ENCODE data around the gene BST2.

BST2 gene

GRCh38 chr19:17419621-17420474, 14.4 kb upstream of the BST2 start, which contains the start of gene MVB12A (continued):
- TF ChIP-seq ZNF133 (tag by site-specific recombination; IDR thresholded peaks at IDR 0.05) (no peak), ZNF514 (tag by site-specific recombination; IDR thresholded peaks at IDR 0.05) (no peak)

DNA sequence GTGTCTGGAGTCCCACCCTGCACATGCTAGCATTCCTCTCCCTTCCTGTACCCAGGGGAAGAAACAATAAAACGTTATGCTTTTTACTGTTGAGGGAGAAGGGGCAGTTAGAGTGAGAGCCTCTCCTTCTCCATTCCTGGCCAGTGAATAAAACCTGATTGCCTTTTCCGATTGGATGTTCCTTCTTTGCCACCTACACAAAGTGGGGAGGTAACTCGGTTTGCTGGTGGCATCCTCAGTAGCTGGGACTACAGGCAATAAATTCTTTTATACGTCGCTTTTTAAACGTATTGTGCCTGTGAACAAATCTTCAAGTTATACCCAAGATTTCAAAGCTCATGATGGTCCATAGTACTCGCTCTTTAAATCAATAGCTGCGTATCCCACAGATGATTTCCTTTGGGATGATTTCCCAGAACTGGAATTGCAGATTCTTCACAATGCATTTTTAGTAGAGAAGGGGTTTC, 13.8 kb upstream of the BST2 start:
- Histone ChIP-seq H3K4me1 (ENCODE audit: control insufficient read depth, insufficient read depth, low read length) (no peaks in the 10 kb centered on the region; the same call in 1 of the 2 replicates), H3K9me3 (ENCODE audit: control insufficient read depth, insufficient read depth, low read depth, low read length) (no peaks in the 10 kb centered on the region), H3K36me3 (ENCODE audit: control insufficient read depth in 2 of 2, insufficient read depth in 1 of 2, low read length in 2 of 2) (peaks cover 4 to 6% of the 10 kb centered on the region in 2 experiments; a peak in 2 of 3 replicates), H3K4me3 (ENCODE audit: low read depth, low read length) (peak overlapping the region; percentile 48), H3K27ac (ENCODE audit: extremely low read depth, low read depth, low read length) (peak overlapping the region; percentile 37)
- POLR2A ChIA-PET = interaction anchor here (0.6 to 1.6 kb wide), 21 partner anchors 8 to 440 kb away, joined by 3 to 12 read pairs (median 5); partner anchors contain the start of genes BST2, PGLS, RPL18A and SLC27A1
- CTCF ChIA-PET = interaction anchor here (0.6 to 1.2 kb wide), 6 partner anchors 18 to 909 kb away, joined by 3 to 7 read pairs (median 4); no protein-coding TSS in a partner anchor
- TF ChIP-seq ZNF558 (tag by site-specific recombination; IDR thresholded peaks at IDR 0.05) (0 out of 2 replicates have a peak, but pooled peaks have one; percentile 18), TCF7L2 (IDR thresholded peaks at IDR 0.05; ENCODE audit: borderline replicate concordance, low read depth, low read length) (no peak), GFI1B (tag by site-specific recombination; IDR thresholded peaks at IDR 0.05) (no peak), TSHZ1 (tag by site-specific recombination; IDR thresholded peaks at IDR 0.05; ENCODE audit: borderline replicate concordance) (0 out of 2 replicates have a peak, but pooled peaks have one; percentile 49), ZNF354C (tag by site-specific recombination; IDR thresholded peaks at IDR 0.05; ENCODE audit: borderline replicate concordance, low read depth) (no peak), WT1 (tag by site-specific recombination; IDR thresholded peaks at IDR 0.05) (0 out of 2 replicates have a peak, but pooled peaks have one; percentile 32), ZSCAN23 (tag by site-specific recombination; IDR thresholded peaks at IDR 0.05) (0 out of 2 replicates have a peak, but pooled peaks have one; percentile 42), ZNF501 (tag by site-specific recombination; IDR thresholded peaks at IDR 0.05) (peak; percentile 21; the same call in 1 of the 2 replicates), ZSCAN30 (tag by site-specific recombination; IDR thresholded peaks at IDR 0.05) (peak; percentile 82; the same call in 1 of the 2 replicates), ZBTB7A (tag by site-specific recombination; IDR thresholded peaks at IDR 0.05; ENCODE audit: low read depth) (no peak), ZSCAN16 (tag by site-specific recombination; IDR thresholded peaks at IDR 0.05) (0 out of 2 replicates have a peak, but pooled peaks have one; percentile 18), KLF1 (tag by site-specific recombination; IDR thresholded peaks at IDR 0.05) (0 out of 2 replicates have a peak, but pooled peaks have one; percentile 33), KLF9 (tag by site-specific recombination; IDR thresholded peaks at IDR 0.05; ENCODE audit: low read depth) (peak; percentile 18; the same call in 1 of the 2 replicates), EGR2 (tag by site-specific recombination; IDR thresholded peaks at IDR 0.05; ENCODE audit: low read depth) (0 out of 2 replicates have a peak, but pooled peaks have one; percentile 28), PRDM4 (tag by site-specific recombination; IDR thresholded peaks at IDR 0.05) (0 out of 2 replicates have a peak, but pooled peaks have one; percentile 10), ZNF341 (tag by site-specific recombination; IDR thresholded peaks at IDR 0.05; ENCODE audit: low read depth) (no peak), ZNF292 (tag by site-specific recombination; IDR thresholded peaks at IDR 0.05; ENCODE audit: borderline replicate concordance, low read depth) (no peak), ZNF223 (tag by site-specific recombination; IDR thresholded peaks at IDR 0.05) (no peak)
- TF ChIP-seq, protein P1, sequence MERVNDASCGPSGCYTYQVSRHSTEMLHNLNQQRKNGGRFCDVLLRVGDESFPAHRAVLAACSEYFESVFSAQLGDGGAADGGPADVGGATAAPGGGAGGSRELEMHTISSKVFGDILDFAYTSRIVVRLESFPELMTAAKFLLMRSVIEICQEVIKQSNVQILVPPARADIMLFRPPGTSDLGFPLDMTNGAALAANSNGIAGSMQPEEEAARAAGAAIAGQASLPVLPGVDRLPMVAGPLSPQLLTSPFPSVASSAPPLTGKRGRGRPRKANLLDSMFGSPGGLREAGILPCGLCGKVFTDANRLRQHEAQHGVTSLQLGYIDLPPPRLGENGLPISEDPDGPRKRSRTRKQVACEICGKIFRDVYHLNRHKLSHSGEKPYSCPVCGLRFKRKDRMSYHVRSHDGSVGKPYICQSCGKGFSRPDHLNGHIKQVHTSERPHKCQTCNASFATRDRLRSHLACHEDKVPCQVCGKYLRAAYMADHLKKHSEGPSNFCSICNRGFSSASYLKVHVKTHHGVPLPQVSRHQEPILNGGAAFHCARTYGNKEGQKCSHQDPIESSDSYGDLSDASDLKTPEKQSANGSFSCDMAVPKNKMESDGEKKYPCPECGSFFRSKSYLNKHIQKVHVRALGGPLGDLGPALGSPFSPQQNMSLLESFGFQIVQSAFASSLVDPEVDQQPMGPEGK (tag by site-specific recombination; IDR thresholded peaks at IDR 0.05) = no peak
- TF ChIP-seq, protein P2, sequence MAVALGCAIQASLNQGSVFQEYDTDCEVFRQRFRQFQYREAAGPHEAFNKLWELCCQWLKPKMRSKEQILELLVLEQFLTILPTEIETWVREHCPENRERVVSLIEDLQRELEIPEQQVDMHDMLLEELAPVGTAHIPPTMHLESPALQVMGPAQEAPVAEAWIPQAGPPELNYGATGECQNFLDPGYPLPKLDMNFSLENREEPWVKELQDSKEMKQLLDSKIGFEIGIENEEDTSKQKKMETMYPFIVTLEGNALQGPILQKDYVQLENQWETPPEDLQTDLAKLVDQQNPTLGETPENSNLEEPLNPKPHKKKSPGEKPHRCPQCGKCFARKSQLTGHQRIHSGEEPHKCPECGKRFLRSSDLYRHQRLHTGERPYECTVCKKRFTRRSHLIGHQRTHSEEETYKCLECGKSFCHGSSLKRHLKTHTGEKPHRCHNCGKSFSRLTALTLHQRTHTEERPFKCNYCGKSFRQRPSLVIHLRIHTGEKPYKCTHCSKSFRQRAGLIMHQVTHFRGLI (tag by site-specific recombination; IDR thresholded peaks at IDR 0.05) = no peak
- TF ChIP-seq, protein P3, sequence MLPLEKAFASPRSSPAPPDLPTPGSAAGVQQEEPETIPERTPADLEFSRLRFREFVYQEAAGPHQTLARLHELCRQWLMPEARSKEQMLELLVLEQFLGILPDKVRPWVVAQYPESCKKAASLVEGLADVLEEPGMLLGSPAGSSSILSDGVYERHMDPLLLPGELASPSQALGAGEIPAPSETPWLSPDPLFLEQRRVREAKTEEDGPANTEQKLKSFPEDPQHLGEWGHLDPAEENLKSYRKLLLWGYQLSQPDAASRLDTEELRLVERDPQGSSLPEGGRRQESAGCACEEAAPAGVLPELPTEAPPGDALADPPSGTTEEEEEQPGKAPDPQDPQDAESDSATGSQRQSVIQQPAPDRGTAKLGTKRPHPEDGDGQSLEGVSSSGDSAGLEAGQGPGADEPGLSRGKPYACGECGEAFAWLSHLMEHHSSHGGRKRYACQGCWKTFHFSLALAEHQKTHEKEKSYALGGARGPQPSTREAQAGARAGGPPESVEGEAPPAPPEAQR (tag by site-specific recombination; IDR thresholded peaks at IDR 0.05) = no peak

Data from HEK293 (cell line).